ENCODE results near the gene FAAH.

The FAAH gene

GRCh38 chr1:46401154-46401913 lies 7.2 kb downstream of the FAAH start:
- DNase-seq: no peak

- no peak for DNase-seq
These were observed 8.0 kb downstream of the FAAH start for GRCh38 chr1:46401964-46402626.

GRCh38 chr1:46403916-46404315 lies 9.8 kb downstream of the FAAH start:
- no peak for DNase-seq

GRCh38 chr1:46404482-46405196 lies 10.5 kb downstream of the FAAH start:
- no peak for DNase-seq

- no peak for DNase-seq
These were observed 11.1 kb downstream of the FAAH start for GRCh38 chr1:46405197-46405555.

- DNase-seq: no peak
These were observed 11.6 kb downstream of the FAAH start for GRCh38 chr1:46405724-46406123.

GRCh38 chr1:46406881-46407608 lies 12.9 kb downstream of the FAAH start:
- no peak for DNase-seq

GRCh38 chr1:46407636-46408035 lies 13.5 kb downstream of the FAAH start:
- no peak for DNase-seq

- no peak for DNase-seq
These were observed 14.4 kb downstream of the FAAH start for GRCh38 chr1:46408356-46409062.

GRCh38 chr1:46409063-46409372 lies 14.9 kb downstream of the FAAH start:
- DNase-seq: no peak

- DNase-seq: no peak
These were observed 16.3 kb downstream of the FAAH start for GRCh38 chr1:46410156-46411009.

- DNase-seq: no peak
These were observed 16.9 kb downstream of the FAAH start for GRCh38 chr1:46411010-46411405.

GRCh38 chr1:46411601-46412341 lies 17.7 kb downstream of the FAAH start:
- DNase-seq: no peak

GRCh38 chr1:46412893-46413595 lies 18.9 kb downstream of the FAAH start:
- DNase-seq: no peak

- DNase-seq: peak; percentile 28
These were observed 19.5 kb downstream of the FAAH start for GRCh38 chr1:46413596-46413985.

- no peak for DNase-seq
These were observed 21.4 kb downstream of the FAAH start for GRCh38 chr1:46415514-46415913.

- DNase-seq: no peak
These were observed 24.9 kb downstream of the FAAH start for GRCh38 chr1:46418976-46419375.

GRCh38 chr1:46420533-46420915 lies 26.4 kb downstream of the FAAH start:
- no peak for DNase-seq

- DNase-seq: no peak
These were observed 27.6 kb downstream of the FAAH start for GRCh38 chr1:46421739-46422138.

GRCh38 chr1:46422261-46422871 lies 28.2 kb downstream of the FAAH start:
- no peak for DNase-seq

All from CD4-positive, alpha-beta T cell treated with Interleukin-6 for 4 hours (primary cell).